IMR-90 (cell line): ENCODE measurements around the gene ZAR1. TPM values are rescaled to one million over a fixed set of nuclear protein-coding genes. Genes with fewer than 3 reads are reported as not detected.

Experiments
- ATAC-seq: fragments of 200-7000 bp; cut with Tn5 transposase; 2 replicates; pipeline ENCODE4 v1.9.1; 2020; ENCODE audit warnings: low read depth, mild to moderate bottlenecking, moderate library complexity
- BruUV-seq: library from RNA; stranded (reverse); fragments of 400-500 nt; replicated peaks from 2 replicates; lab custom pipeline; 2021; lab: Mats Ljungman, UMichigan
- CTCF ChIA-PET: fragments of 300-600 bp; formaldehyde crosslinking; extraction: SDS; loops from one replicate; lab custom pipeline; 2021; ENCODE audit warnings: antibody characterized with exemption; lab: Yijun Ruan, JAX
- POLR2A ChIA-PET: fragments of 300-600 bp; sonication (Branson Sonifier 250); formaldehyde crosslinking; loops from one replicate; lab custom pipeline; 2022; ENCODE audit warnings: antibody characterized with exemption; ENCODE audit not compliant: unreplicated experiment; lab: Charles Lee
- DNase-seq: peaks from one replicate; pipeline ENCODE4 v3.0.0; 2013
- H2AFZ ChIP-seq: replicated peaks from 2 replicates; pipeline ENCODE3; 2013; ENCODE audit warnings: low read length, mild to moderate bottlenecking; ENCODE audit not compliant: poor library complexity
- H2AK5ac ChIP-seq: 2 replicates; pipeline ENCODE4 v1.6.1; 2013; ENCODE audit warnings: low read depth, low read length, inconsistent platforms
- H2AK9ac ChIP-seq: replicated peaks from 2 replicates; pipeline ENCODE3; 2013; ENCODE audit warnings: mild to moderate bottlenecking, low read depth, low read length, moderate library complexity; ENCODE audit not compliant: poor library complexity
- H2BK120ac ChIP-seq: 2 replicates; pipeline ENCODE4 v1.6.1; 2013; ENCODE audit warnings: low read depth, low read length, inconsistent platforms
- H2BK15ac ChIP-seq: 3 replicates; pipeline ENCODE4 v1.6.1; 2013; ENCODE audit warnings: low read depth, low read length, inconsistent platforms
- H2BK20ac ChIP-seq: 2 replicates; pipeline ENCODE4 v1.6.1; 2013; ENCODE audit warnings: low read depth, mild to moderate bottlenecking, inconsistent platforms, low read length, moderate library complexity
- H2BK5ac ChIP-seq: 2 replicates; pipeline ENCODE4 v1.6.1; 2013; ENCODE audit warnings: mild to moderate bottlenecking, low read depth, low read length, inconsistent platforms; ENCODE audit not compliant: poor library complexity, severe bottlenecking
- H3K14ac ChIP-seq: replicated peaks from 2 replicates; pipeline ENCODE4 v1.6.1; 2013; ENCODE audit warnings: low read depth, low read length, inconsistent platforms
- H3K18ac ChIP-seq: 2 replicates; pipeline ENCODE4 v1.6.1; 2013; ENCODE audit warnings: low read depth, low read length, control low read depth
- H3K23ac ChIP-seq: 2 replicates; pipeline ENCODE4 v1.6.1; 2013; ENCODE audit warnings: low read depth, low read length, inconsistent platforms
- H3K27ac ChIP-seq: 2 replicates; pipeline ENCODE4 v1.5.1; 2013; ENCODE audit warnings: mild to moderate bottlenecking, control low read depth, low read length; ENCODE audit not compliant: insufficient read depth
- H3K27me3 ChIP-seq: 2 replicates; pipeline ENCODE4 v1.6.1; 2013; ENCODE audit warnings: low read length; ENCODE audit not compliant: control insufficient read depth, insufficient read depth
- H3K36me3 ChIP-seq: 2 replicates; pipeline ENCODE4 v1.6.1; 2013; ENCODE audit warnings: low read length, mixed read lengths; ENCODE audit not compliant: control insufficient read depth, insufficient read depth
- H3K4ac ChIP-seq: 2 replicates; pipeline ENCODE4 v1.6.1; 2013; ENCODE audit warnings: low read depth, low read length, inconsistent platforms
- H3K4me1 ChIP-seq: 2 replicates; pipeline ENCODE4 v1.6.1; 2013; ENCODE audit warnings: low read length, mixed read lengths; ENCODE audit not compliant: control insufficient read depth, insufficient read depth
- H3K4me2 ChIP-seq: 2 replicates; pipeline ENCODE4 v1.6.1; 2013; ENCODE audit warnings: low read depth, mild to moderate bottlenecking, control low read depth, low read length, moderate library complexity
- H3K4me3 ChIP-seq: 2 replicates; pipeline ENCODE4 v1.5.1; 2013; ENCODE audit warnings: low read depth, mild to moderate bottlenecking, control low read depth, low read length, moderate library complexity; ENCODE audit not compliant: insufficient read depth
- H3K56ac ChIP-seq: 2 replicates; pipeline ENCODE4 v1.6.1; 2013; ENCODE audit warnings: low read length, inconsistent platforms; ENCODE audit not compliant: insufficient read depth; ENCODE audit errors: extremely low read depth
- H3K79me1 ChIP-seq, 2 experiments: 2 replicates each; pipeline ENCODE4 v1.6.1; 2013; ENCODE audit warnings: low read length in 2 of 2, inconsistent platforms in 1 of 2, low read depth in 1 of 2
- H3K9ac ChIP-seq: 2 replicates; pipeline ENCODE4 v1.6.1; 2013; ENCODE audit warnings: low read depth, low read length, control low read depth
- H3K9me1 ChIP-seq: 2 replicates; pipeline ENCODE4 v1.6.1; 2013; ENCODE audit warnings: low read length, inconsistent platforms; ENCODE audit not compliant: insufficient read depth
- H3K9me3 ChIP-seq: 2 replicates; pipeline ENCODE4 v1.6.1; 2013; ENCODE audit warnings: low read length; ENCODE audit not compliant: control insufficient read depth, insufficient read depth
- H4K20me1 ChIP-seq: 2 replicates; pipeline ENCODE4 v1.6.1; 2013; ENCODE audit warnings: low read length, inconsistent platforms; ENCODE audit not compliant: insufficient read depth
- H4K5ac ChIP-seq: 2 replicates; pipeline ENCODE4 v1.6.1; 2013; ENCODE audit warnings: mild to moderate bottlenecking, low read depth, low read length, control low read depth
- H4K8ac ChIP-seq, 2 experiments: 2 replicates each; pipeline ENCODE4 v1.6.1; 2013; ENCODE audit warnings: low read depth in 2 of 2, low read length in 2 of 2, control low read depth in 1 of 2, inconsistent platforms in 1 of 2
- H4K91ac ChIP-seq: 2 replicates; pipeline ENCODE4 v1.6.1; 2013; ENCODE audit warnings: low read depth, low read length, inconsistent platforms; ENCODE audit not compliant: insufficient read depth
- BHLHE40 ChIP-seq: fragments of 150-350 bp; IDR thresholded peaks from 2 replicates; pipeline ENCODE4 v1.6.1; 2016; ENCODE audit warnings: mild to moderate bottlenecking, low read depth, low read length
- CEBPB ChIP-seq: IDR thresholded peaks from 2 replicates; pipeline ENCODE4 v1.6.1; 2012; ENCODE audit warnings: low read depth, low read length, improper control_type of control experiment
- CHD1 ChIP-seq: IDR thresholded peaks from 2 replicates; pipeline ENCODE4 v1.6.1; 2012; ENCODE audit warnings: low read depth, low read length, improper control_type of control experiment
- FOS ChIP-seq: fragments of 150-350 bp; IDR thresholded peaks from 2 replicates; pipeline ENCODE4 v1.6.1; 2016; ENCODE audit warnings: low read depth, low read length
- MAFK ChIP-seq: IDR thresholded peaks from 2 replicates; pipeline ENCODE4 v1.6.1; 2012; ENCODE audit warnings: low read depth, low read length, improper control_type of control experiment
- MAZ ChIP-seq: IDR thresholded peaks from 2 replicates; pipeline ENCODE4 v1.6.1; 2012; ENCODE audit warnings: low read depth, mild to moderate bottlenecking, low read length, improper control_type of control experiment, moderate library complexity, borderline replicate concordance
- MXI1 ChIP-seq: IDR thresholded peaks from 2 replicates; pipeline ENCODE4 v1.6.1; 2012; ENCODE audit warnings: low read depth, mild to moderate bottlenecking, low read length, moderate library complexity, borderline replicate concordance
- NFE2L2 ChIP-seq: fragments of 150-350 bp; IDR thresholded peaks from 2 replicates; pipeline ENCODE4 v1.6.1; 2016; ENCODE audit warnings: low read depth, mild to moderate bottlenecking, low read length
- POLR2A ChIP-seq: IDR thresholded peaks from 2 replicates; pipeline ENCODE4 v1.6.1; 2012; ENCODE audit warnings: mild to moderate bottlenecking, low read depth, low read length
- RCOR1 ChIP-seq: IDR thresholded peaks from 2 replicates; pipeline ENCODE4 v1.6.1; 2012; ENCODE audit warnings: mild to moderate bottlenecking, low read length, improper control_type of control experiment; ENCODE audit not compliant: insufficient replicate concordance
- RFX5 ChIP-seq: IDR thresholded peaks from 2 replicates; pipeline ENCODE4 v1.8.0; 2012; ENCODE audit warnings: low read depth, mild to moderate bottlenecking, low read length, moderate library complexity
- SMC3 ChIP-seq: fragments of 150-350 bp; IDR thresholded peaks from 2 replicates; pipeline ENCODE4 v1.6.1; 2016; ENCODE audit warnings: low read depth, mild to moderate bottlenecking, antibody characterized with exemption, low read length, moderate library complexity
- WGBS, 2 experiments: methylation state at CpG; one replicate each; pipeline versions ENCODE4 v1.1.5 to v1.1.7; 2013; ENCODE audit warnings: missing lambda C conversion rate in 2 of 2; ENCODE audit not compliant: insufficient read length in 1 of 2; ENCODE audit errors: extremely low coverage in 2 of 2; 5-methylcytosine and 5-hydroxymethylcytosine counted together
- dilution Hi-C: fragments of 300-500 bp; cut with HindIII; formaldehyde crosslinking; loops from one replicate; pipeline ENCODE4 v1.14.3; 2018; ENCODE audit warnings: low sequenced_read_pairs; ENCODE audit not compliant: unreplicated experiment
- in situ Hi-C: fragments of 300-500 bp; cut with MboI; formaldehyde crosslinking; loops from 3 replicates; pipeline ENCODE4 v1.14.3; 2019; ENCODE audit warnings: low sequenced_read_pairs, inconsistent platforms, mixed read lengths
- intact Hi-C: fragments of 100-400 bp; cut with micrococcal nuclease; formaldehyde crosslinking; loops from 2 replicates; pipeline ENCODE4 v1.10.0; 2022
- polyA plus RNA-seq, 3 experiments: library from polyadenylated mRNA; depleted of rRNA; stranded (reverse); fragments of >200 nt; gene quantifications; 2 replicates each; pipeline ENCODE4 v1.2.3, GENCODE V29; 2012; ENCODE audit warnings: low replicate concordance in 1 of 3
- total RNA-seq: library from RNA; depleted of rRNA; stranded (reverse); fragments of >200 nt; gene quantifications from 2 replicates; pipeline ENCODE4 v1.2.3, GENCODE V29; 2012
- TF ChIP-seq, protein P1 (sequence below): conservative IDR thresholded peaks from 2 replicates; pipeline ENCODE4 v1.5.1; 2012; ENCODE audit warnings: mild to moderate bottlenecking, low read depth, low read length, improper control_type of control experiment
- TF ChIP-seq, protein P2 (sequence below): fragments of 150-350 bp; IDR thresholded peaks from 2 replicates; pipeline ENCODE4 v1.6.1; 2017; ENCODE audit warnings: mild to moderate bottlenecking, antibody characterized with exemption, low read length, low read depth

ZAR1 gene
- total and polyA plus RNA-seq, 2 of the 4 experiments (the other 2 are of a cell fraction), result not detected

- Histone ChIP-seq H4K20me1 (no peaks in the 10 kb centered on the region), H3K23ac (no peak overlapping the region), H2BK120ac (no peak overlapping the region), H3K9me1 (no peaks in the 10 kb centered on the region), H2AK9ac (no peak overlapping the region), H3K4me3 (no peak overlapping the region), H4K5ac (no peak overlapping the region), H3K14ac (no peak overlapping the region), H3K18ac (no peak overlapping the region), H2AFZ (no peak overlapping the region), H3K56ac (no peak overlapping the region), H3K27ac (no peak overlapping the region), H3K4me1 (no peaks in the 10 kb centered on the region), H4K8ac (no peak overlapping the region), H2AK5ac (no peak overlapping the region), H3K79me1 (no peaks in the 10 kb centered on the region), H4K91ac (no peak overlapping the region), H3K9ac (no peak overlapping the region), H3K27me3 (peaks cover 8% of the 10 kb centered on the region), H3K4me2 (no peak overlapping the region), H2BK15ac (no peak overlapping the region), H2BK20ac (no peak overlapping the region), H3K36me3 (no peaks in the 10 kb centered on the region), H3K9me3 (peaks cover 2% of the 10 kb centered on the region; the same call in 1 of the 2 replicates), H2BK5ac (no peak overlapping the region), H3K4ac (no peak overlapping the region)
- in situ Hi-C loops (no loop called here), intact Hi-C loops (no loop called here), dilution Hi-C loops (no loop called here)
- ChIA-PET CTCF (no interaction called here), POLR2A (no interaction called here)
- TF ChIP-seq CEBPB (no peak), NFE2L2 (no peak), MXI1 (no peak), RCOR1 (no peak), MAZ (no peak), POLR2A (no peak), FOS (no peak), RFX5 (no peak), BHLHE40 (no peak), SMC3 (no peak), MAFK (no peak), CHD1 (no peak)
- TF ChIP-seq, protein P1, sequence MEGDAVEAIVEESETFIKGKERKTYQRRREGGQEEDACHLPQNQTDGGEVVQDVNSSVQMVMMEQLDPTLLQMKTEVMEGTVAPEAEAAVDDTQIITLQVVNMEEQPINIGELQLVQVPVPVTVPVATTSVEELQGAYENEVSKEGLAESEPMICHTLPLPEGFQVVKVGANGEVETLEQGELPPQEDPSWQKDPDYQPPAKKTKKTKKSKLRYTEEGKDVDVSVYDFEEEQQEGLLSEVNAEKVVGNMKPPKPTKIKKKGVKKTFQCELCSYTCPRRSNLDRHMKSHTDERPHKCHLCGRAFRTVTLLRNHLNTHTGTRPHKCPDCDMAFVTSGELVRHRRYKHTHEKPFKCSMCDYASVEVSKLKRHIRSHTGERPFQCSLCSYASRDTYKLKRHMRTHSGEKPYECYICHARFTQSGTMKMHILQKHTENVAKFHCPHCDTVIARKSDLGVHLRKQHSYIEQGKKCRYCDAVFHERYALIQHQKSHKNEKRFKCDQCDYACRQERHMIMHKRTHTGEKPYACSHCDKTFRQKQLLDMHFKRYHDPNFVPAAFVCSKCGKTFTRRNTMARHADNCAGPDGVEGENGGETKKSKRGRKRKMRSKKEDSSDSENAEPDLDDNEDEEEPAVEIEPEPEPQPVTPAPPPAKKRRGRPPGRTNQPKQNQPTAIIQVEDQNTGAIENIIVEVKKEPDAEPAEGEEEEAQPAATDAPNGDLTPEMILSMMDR, result no peak
- TF ChIP-seq, protein P2, sequence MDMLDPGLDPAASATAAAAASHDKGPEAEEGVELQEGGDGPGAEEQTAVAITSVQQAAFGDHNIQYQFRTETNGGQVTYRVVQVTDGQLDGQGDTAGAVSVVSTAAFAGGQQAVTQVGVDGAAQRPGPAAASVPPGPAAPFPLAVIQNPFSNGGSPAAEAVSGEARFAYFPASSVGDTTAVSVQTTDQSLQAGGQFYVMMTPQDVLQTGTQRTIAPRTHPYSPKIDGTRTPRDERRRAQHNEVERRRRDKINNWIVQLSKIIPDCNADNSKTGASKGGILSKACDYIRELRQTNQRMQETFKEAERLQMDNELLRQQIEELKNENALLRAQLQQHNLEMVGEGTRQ, result no peak
- ATAC-seq, result no peak
- no peak for DNase-seq
- no TSS peak for BruUV-seq
- no CpG with 5 or more reads among the region's 2 CpGs for WGBS, 2 experiments
Measured at GRCh38 chr4:48467442-48467841, 22.6 kb upstream of the ZAR1 start.
